C4-2B (cell line): ENCODE data around the gene CIC.

Experiments
- CTCF ChIP-seq: fragments of 450-650 bp; conservative IDR thresholded peaks from 2 replicates; pipeline ENCODE4 v1.5.1; 2017; ENCODE audit warnings: mild to moderate bottlenecking
- ZFX ChIP-seq: fragments of 450-650 bp; IDR thresholded peaks from 2 replicates; pipeline ENCODE4 v1.6.1; 2017

GRCh38 chr19:42326969-42327368, 57.9 kb downstream of the CIC start:
- TF ChIP-seq CTCF (no peak), ZFX (no peak)
